Activated T-helper 1 cell treated with anti-CD3 and anti-CD28 coated beads, Interleukin-12 subunit alpha, Interleukin-12 subunit beta, Interleukin-2, Interleukin-4 antibody, amounts not matched to agents 30 ng/mL and 10 ng/mL and 1 ng/mL, durations not matched to agents 14 hours and 24 hours and 36 hours (primary cell): Measurements from ENCODE around the gene F11. TPM values are rescaled to one million over a fixed set of nuclear protein-coding genes. Genes with fewer than 3 reads are reported as not detected.
"Not testable (repeated sequence)": the region's sequence is repeated elsewhere in the genome, so short reads cannot be mapped to it uniquely, and the experiment has no call there.

Experiments used
- DNase-seq: peaks from one replicate; pipeline ENCODE4 v3.0.0; 2021; ENCODE audit warnings: low spot score
- H3K27ac Mint-ChIP-seq: one replicate; pipeline ENCODE4 v1.8.0; 2021; ENCODE audit warnings: mild to moderate bottlenecking, mixed read lengths
- H3K27me3 Mint-ChIP-seq: one replicate; pipeline ENCODE4 v1.8.0; 2022; ENCODE audit warnings: mild to moderate bottlenecking, moderate library complexity, mixed read lengths; ENCODE audit not compliant: insufficient read depth
- H3K36me3 Mint-ChIP-seq: one replicate; pipeline ENCODE4 v1.8.0; 2021; ENCODE audit warnings: low read depth, mixed read lengths
- H3K4me1 Mint-ChIP-seq: one replicate; pipeline ENCODE4 v1.8.0; 2021; ENCODE audit warnings: low read depth, mixed read lengths
- H3K4me3 Mint-ChIP-seq: one replicate; pipeline ENCODE4 v1.8.0; 2021; ENCODE audit warnings: mild to moderate bottlenecking, moderate library complexity, mixed read lengths
- H3K9me3 Mint-ChIP-seq: one replicate; pipeline ENCODE4 v1.8.0; 2021; ENCODE audit warnings: mixed read lengths
- intact Hi-C: fragments of 100-400 bp; cut with micrococcal nuclease; formaldehyde crosslinking; loops from one replicate; pipeline ENCODE4 v1.15.1; 2024
- total RNA-seq: library from RNA; stranded (reverse); gene quantifications from 2 replicates; pipeline ENCODE4 v1.2.3, GENCODE V29; 2022

Gene F11
- total RNA-seq, 1 donor from 2014 or later = not detected

DNA sequence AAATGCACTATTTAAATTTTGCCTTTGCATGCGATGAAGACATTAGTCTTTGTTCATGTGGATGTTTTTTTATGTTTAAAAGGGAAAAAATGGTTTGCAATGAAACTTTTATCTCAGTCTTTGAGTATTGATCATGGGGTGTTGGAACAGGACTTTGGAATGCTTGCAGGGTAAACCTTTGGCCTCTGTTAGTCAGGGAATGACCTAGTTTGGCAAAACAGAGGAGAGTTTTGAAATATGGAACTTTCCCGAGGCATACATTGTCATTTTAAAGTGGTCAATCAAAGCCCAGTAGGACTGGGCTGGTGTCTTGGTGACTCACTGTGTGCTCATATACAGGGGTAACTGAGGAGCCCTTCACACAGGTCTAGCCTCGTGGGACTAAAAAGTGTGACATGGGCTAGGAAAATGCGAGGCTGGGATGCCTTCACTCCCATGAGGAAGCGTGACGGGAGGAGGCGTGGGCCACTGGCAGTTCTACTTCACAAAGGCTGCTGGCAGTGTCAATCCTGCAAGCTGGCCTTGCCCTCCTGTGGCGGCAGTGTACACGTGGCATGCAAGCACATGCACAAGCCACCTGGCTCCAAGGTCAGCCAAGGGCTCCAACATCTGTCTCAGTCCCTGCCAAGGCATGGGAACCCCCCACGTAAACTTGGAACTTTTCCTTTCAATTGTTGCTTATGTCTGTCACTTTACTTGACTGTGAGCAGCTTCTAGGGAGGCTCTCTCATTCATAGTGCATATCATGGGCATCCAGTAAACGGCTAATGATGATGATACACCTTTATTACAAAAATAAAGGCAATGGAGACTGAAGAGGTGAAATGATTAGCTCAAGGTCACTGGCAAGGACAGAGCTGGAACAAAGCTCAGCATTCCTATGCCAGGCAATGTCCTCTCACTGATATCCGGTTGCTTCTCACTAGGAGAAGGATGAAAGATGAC, 5.2 kb upstream of the F11 start:
- Mint-ChIP-seq H3K27ac (no peak overlapping the region), H3K36me3 (no peaks in the 10 kb centered on the region), H3K27me3 (no peaks in the 10 kb centered on the region), H3K4me3 (no peak overlapping the region), H3K9me3 (no peaks in the 10 kb centered on the region), H3K4me1 (no peaks in the 10 kb centered on the region)
- DNase-seq = no peak
- intact Hi-C loops = no loop called here

DNA sequence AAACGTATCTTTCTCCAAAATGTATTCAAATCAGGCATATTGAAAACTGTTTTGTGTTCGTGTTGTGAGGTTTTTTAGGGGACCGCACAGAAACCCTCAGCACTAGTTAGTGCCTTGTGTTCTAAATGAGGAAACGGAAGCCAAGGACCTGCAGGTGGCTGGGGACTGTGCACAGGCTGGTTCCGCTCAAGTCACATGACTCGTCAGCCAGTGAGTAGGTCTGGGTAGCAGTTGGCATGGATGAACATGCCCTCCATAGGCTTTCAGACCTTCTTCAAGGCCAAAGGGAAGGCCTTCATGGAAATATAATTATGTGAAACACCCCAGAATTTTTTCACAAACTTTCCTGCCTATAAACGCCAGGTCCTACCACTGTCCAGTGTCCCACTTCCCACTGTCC, 1.3 kb upstream of the F11 start:
- no peaks in the 10 kb centered on the region for H3K36me3 Mint-ChIP-seq
- no peak overlapping the region for H3K27ac Mint-ChIP-seq
- no peaks in the 10 kb centered on the region for H3K9me3 Mint-ChIP-seq
- intact Hi-C loops = no loop called here
- no peaks in the 10 kb centered on the region for H3K4me1 Mint-ChIP-seq
- H3K27me3 Mint-ChIP-seq = peaks cover 15% of the 10 kb centered on the region
- no peak for DNase-seq
- no peak overlapping the region for H3K4me3 Mint-ChIP-seq

DNA sequence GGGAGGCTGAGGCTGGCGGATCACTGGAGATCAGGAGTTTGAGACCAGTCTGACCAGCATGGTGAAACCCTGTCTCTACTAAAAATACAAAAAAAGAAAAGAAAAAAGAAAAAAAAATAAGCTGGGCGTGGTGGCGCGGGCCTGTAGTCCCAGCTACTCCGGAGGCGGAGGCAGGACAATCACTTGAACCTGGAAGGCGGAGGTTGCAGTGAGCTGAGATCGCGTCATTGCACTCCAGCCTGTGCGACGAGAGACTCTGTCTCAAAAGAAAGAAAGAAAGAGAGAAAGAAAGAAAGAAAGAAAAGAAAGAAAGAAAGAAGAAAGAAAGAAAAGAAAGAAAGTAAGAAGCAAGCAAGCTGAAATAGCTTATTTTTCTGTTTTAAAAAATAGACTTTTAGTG, 739 bp upstream of the F11 start:
- H3K4me3 Mint-ChIP-seq, intact Hi-C loops, H3K36me3 Mint-ChIP-seq, H3K27ac Mint-ChIP-seq, H3K4me1 Mint-ChIP-seq, H3K9me3 Mint-ChIP-seq, DNase-seq: not testable (repeated sequence)
- peaks cover 15% of the 10 kb centered on the region for H3K27me3 Mint-ChIP-seq

DNA sequence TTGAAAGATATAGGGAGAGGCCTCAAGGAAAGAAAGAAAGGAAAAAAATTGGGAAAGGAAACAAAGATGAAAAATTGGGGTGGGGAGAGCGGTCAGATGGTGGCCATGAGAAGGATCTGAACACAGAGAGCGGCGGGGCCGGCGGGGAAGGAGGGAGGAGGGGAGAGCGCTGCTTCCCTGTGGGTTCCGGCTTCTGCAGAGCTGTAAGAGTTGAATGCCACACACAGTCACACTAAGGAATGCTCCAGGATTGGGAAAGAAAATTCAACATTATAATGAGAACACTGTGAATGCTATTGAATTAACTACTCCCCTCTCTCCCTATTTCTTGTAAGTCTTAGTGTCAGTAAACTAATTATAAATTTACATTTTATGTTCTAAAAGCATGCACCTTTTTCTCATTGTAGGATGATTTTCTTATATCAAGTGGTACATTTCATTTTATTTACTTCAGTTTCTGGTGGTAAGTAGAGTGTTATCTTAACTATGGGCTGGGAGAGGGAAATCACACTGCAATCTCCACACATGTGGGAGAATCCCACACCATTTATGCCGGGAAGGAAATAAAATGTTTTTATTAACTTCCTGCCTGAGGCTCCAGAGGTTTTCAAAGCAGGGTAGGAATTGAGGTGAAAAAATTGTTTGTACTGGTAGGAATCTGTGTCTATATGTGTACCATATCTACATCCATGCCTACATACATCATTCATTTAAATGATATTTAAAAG, 904 bp downstream of the F11 start:
- H3K9me3 Mint-ChIP-seq = no peaks in the 10 kb centered on the region
- no peaks in the 10 kb centered on the region for H3K36me3 Mint-ChIP-seq
- no peak overlapping the region for H3K4me3 Mint-ChIP-seq
- H3K27me3 Mint-ChIP-seq = peaks cover 15% of the 10 kb centered on the region
- H3K27ac Mint-ChIP-seq = no peak overlapping the region
- H3K4me1 Mint-ChIP-seq = no peaks in the 10 kb centered on the region
- DNase-seq = no peak
- intact Hi-C loops = no loop called here

DNA sequence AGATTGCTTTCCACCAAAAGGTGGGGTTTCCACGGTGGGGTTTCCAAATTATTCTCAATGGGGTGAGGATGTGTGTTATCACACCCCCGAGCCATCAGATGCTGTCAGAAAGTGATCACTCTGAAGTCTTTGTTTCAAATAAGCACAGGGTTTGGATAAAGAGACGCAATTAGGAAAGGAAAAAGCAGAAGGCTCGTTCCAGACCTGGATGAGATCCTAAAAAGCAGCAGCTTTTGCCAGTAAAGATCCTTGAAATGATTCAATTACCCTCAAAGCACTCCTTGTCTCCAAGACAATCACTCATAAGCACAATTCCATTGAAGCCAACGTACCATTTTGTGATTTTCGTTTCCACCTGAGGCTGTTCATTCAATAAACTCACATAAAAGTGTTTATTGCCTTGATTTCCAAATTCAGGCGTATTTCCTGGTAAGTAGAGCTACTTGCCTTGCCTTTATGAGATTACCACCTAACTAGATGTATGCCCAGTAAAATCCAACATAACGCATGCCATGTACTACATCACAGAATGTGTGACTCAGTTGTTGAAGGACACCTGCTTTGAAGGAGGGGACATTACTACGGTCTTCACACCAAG, 5.2 kb downstream of the F11 start:
- Mint-ChIP-seq H3K9me3 (no peaks in the 10 kb centered on the region), H3K4me1 (no peaks in the 10 kb centered on the region), H3K36me3 (no peaks in the 10 kb centered on the region), H3K27ac (no peak overlapping the region), H3K27me3 (peaks cover 14% of the 10 kb centered on the region), H3K4me3 (no peak overlapping the region)
- no peak for DNase-seq
- intact Hi-C loops = no loop called here

DNA sequence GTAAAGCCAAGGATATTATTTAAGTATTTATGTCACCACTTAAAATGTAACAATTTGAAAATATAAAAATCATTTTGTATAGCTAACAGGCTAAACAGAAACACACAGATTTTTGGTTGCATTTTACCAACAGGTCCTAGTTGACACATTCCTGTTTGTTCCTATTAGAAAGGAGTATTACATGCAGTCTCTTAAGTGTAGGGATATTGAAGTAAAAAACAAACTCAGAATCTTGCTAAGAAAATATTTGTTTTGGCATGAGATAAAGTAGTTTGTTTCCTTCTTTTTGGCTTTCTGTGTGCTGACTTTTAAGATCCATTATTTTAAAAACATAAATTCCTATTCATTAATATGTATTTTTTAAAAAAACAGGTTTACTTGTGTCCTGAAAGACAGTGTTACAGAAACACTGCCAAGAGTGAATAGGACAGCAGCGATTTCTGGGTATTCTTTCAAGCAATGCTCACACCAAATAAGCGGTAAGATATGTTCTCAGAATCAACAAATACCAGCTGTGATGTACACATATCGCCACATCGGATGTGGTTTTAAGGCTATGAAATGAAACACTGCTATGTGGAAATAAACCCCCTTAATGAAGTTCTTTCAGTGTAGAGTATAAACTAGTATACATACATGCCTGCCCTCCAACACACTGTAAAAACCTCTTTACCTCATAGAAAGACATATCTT, 6.9 kb downstream of the F11 start:
- intact Hi-C loops = no loop called here
- Mint-ChIP-seq H3K4me1 (no peaks in the 10 kb centered on the region), H3K27ac (no peak overlapping the region), H3K4me3 (no peak overlapping the region), H3K9me3 (no peaks in the 10 kb centered on the region), H3K27me3 (peaks cover 2% of the 10 kb centered on the region), H3K36me3 (no peaks in the 10 kb centered on the region)
- no peak for DNase-seq

DNA sequence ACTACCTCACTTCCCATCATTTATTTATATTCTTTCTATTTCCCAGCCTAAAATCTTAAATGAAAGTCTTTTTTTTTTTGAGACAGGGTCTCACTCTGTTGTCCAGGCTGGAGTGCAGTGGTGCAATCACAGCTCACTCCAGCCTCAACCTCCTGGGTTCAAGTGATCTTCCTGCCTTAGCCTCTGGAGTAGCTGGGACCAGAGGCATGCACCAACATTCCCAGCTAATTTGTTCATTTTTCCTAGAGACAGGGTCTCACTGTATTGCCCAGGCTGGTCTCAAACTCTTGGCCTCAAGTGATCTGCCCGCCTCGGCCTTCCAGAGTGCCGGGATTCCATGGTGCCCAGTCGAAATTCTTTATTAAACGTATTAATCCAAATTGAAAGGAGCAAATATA, 7.4 kb downstream of the F11 start:
- not testable (repeated sequence) for H3K27me3 Mint-ChIP-seq, H3K9me3 Mint-ChIP-seq, H3K4me1 Mint-ChIP-seq

DNA sequence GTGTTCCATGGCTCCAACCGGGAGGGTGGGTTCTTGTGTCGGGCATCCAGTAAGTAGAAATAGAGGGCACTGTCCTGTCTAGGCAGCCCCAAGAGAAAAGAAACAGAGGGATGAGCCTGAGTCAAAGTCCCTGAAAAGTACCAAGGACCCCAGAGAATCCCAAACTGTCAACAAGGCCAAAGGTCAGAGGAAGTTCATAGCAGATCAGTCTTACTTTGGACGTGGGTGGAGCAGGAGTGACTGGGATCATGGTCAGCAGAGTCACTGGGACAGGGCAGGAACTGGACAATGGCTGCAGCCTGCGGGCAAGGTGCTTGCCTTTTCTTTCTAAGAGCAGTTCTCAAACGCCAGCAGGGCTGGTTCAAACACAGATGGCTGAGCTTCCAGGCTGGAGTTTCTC, 17.3 kb downstream of the F11 start:
- no peaks in the 10 kb centered on the region for H3K36me3 Mint-ChIP-seq
- H3K27ac Mint-ChIP-seq = no peak overlapping the region
- no peaks in the 10 kb centered on the region for H3K9me3 Mint-ChIP-seq
- H3K4me1 Mint-ChIP-seq = no peaks in the 10 kb centered on the region
- intact Hi-C loops = no loop called here
- H3K27me3 Mint-ChIP-seq = no peaks in the 10 kb centered on the region
- DNase-seq = no peak
- H3K4me3 Mint-ChIP-seq = no peak overlapping the region

More for the DNA sequence above, 7.4 kb downstream of the F11 start:
- H3K4me3 Mint-ChIP-seq, H3K36me3 Mint-ChIP-seq, DNase-seq, intact Hi-C loops, H3K27ac Mint-ChIP-seq: not testable (repeated sequence)

DNA sequence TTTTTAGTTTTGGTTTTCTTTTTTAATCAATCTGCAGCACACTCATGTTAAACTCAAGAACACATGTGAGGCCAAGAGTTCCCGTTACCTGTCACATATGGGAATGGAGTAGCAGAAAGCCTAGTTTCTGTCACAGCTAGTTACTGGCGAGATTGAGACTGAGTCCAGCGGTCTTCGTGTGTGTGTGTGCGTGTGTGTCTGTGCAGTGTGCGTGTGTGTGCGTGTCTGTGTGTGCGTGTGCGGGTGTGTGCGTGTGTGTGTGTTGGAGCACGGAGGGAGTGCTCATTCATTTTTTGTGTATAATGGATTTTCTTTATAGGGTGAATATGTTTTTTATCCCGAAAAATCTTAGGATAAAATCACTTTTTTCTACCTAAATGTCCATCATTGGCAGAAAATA, 19.2 kb downstream of the F11 start:
- no peaks in the 10 kb centered on the region for H3K36me3 Mint-ChIP-seq

DNA sequence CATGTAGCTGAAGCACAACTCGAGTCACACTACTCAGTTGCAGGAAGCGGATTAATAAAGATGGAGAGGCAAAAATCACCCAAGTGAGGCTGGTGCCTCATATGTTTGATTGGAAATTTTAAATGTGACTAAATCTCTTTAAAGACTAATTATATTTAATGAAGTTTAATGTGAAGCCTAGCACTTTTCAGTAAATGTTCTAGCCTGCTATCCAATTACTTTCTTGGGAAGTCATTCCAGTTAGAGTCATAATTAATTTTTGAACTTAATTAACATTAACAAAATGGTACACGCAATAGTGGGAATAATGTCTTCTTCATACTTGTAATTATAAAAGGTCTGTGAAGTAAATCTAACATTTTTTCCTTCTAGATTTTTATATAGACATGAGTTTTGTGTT, 20.6 kb downstream of the F11 start:
- Mint-ChIP-seq H3K9me3 (no peaks in the 10 kb centered on the region), H3K36me3 (no peaks in the 10 kb centered on the region), H3K27ac (no peak overlapping the region), H3K4me1 (no peaks in the 10 kb centered on the region), H3K27me3 (no peaks in the 10 kb centered on the region), H3K4me3 (no peak overlapping the region)
- intact Hi-C loops = no loop called here
- no peak for DNase-seq

More for the DNA sequence above, 19.2 kb downstream of the F11 start:
- H3K9me3 Mint-ChIP-seq = no peaks in the 10 kb centered on the region
- H3K27ac Mint-ChIP-seq = no peak overlapping the region
- H3K4me1 Mint-ChIP-seq = no peaks in the 10 kb centered on the region
- intact Hi-C loops = no loop called here
- no peaks in the 10 kb centered on the region for H3K27me3 Mint-ChIP-seq
- DNase-seq = no peak
- H3K4me3 Mint-ChIP-seq = no peak overlapping the region

DNA sequence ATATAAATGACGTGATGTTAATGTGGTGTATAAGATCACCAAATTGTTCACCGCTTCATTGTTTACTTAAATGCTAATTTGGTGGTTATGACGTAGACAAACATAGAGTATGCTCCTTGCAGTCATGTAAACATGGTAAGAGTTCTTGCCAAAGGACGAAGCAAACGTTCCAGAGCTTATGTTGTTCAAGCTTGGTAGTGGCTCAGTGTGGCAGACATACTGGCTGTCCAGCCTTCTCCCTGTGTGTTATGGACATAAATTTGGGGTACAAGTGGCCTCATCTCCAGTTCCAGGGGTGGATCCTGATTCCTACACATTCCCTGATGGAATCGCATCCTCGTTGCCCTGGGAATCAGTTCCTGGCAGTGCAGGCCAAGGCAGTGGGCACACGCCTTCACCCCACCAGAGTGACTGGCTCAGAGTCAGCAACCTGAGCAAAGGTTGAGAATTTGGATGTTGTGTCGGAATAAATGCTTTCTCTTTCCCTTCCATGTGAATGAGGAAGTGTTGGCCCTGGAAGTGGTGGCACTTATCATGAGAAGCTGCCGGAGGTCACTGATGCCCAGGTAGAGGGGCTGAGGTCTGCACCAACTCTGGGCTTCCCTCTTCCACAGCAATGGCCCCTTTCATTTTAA, 25.4 kb downstream of the F11 start:
- intact Hi-C loops = no loop called here
- no peak for DNase-seq
- H3K27ac Mint-ChIP-seq = no peak overlapping the region
- no peak overlapping the region for H3K4me3 Mint-ChIP-seq
- H3K9me3 Mint-ChIP-seq = no peaks in the 10 kb centered on the region
- H3K4me1 Mint-ChIP-seq = no peaks in the 10 kb centered on the region
- no peaks in the 10 kb centered on the region for H3K36me3 Mint-ChIP-seq
- H3K27me3 Mint-ChIP-seq = no peaks in the 10 kb centered on the region

DNA sequence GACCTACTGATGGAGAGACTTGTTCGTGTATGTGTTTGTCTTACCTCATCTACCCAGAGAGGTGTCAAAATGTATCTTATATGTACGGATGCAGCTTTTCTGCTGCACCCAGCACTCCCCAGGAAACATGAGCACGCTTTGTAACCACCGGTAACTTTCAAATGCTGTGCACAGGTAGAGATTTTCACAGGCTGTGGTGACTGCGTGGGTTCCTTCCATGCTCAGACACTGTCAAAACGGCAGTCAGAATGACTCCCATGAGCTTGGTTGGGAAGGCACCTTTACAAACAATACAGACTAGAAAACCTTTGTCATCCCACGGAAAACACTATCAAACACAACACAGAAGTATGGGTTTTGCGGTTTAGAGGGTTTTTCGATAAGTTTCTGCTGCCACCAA, 28.2 kb downstream of the F11 start:
- DNase-seq = no peak

More for the DNA sequence above, 28.2 kb downstream of the F11 start:
- H3K4me3 Mint-ChIP-seq = no peak overlapping the region
- H3K36me3 Mint-ChIP-seq = no peaks in the 10 kb centered on the region
- intact Hi-C loops = no loop called here
- peaks cover 9% of the 10 kb centered on the region for H3K27me3 Mint-ChIP-seq
- no peaks in the 10 kb centered on the region for H3K9me3 Mint-ChIP-seq
- no peaks in the 10 kb centered on the region for H3K4me1 Mint-ChIP-seq
- no peak overlapping the region for H3K27ac Mint-ChIP-seq
